Heart right ventricle (tissue), 16 donors: Measurements from ENCODE around the gene SETDB1. TPM values are rescaled to one million over a fixed set of nuclear protein-coding genes. Genes with fewer than 3 reads are reported as not detected.

ENCODE experiments used
- ATAC-seq, 8 donors: fragments of 200-7000 bp; cut with Tn5 transposase; one replicate each; pipeline ENCODE4 v1.9.1; 2020; ENCODE audit warnings: mild to moderate bottlenecking in 8 of 8, moderate library complexity in 8 of 8, moderate number of reproducible peaks in 1 of 8
- DNase-seq, 2 donors: peaks; one replicate each; pipeline ENCODE4 v3.0.0-alpha.2; 2020
- H3K27ac ChIP-seq, 10 donors: fragments of 200-600 bp; sonication (generic) in 2 of 10; one replicate each; pipeline versions ENCODE4 v1.5.0 to v1.8.0; 2020 to 2022; ENCODE audit warnings: mild to moderate bottlenecking in 3 of 10
- H3K27me3 ChIP-seq, 7 donors: fragments of 200-600 bp; one replicate each; pipeline ENCODE4 v1.8.0; 2021 to 2022; ENCODE audit warnings: mild to moderate bottlenecking in 2 of 7
- H3K36me3 ChIP-seq, 9 donors: fragments of 200-600 bp; sonication (generic) in 1 of 9; one replicate each; pipeline versions ENCODE4 v1.5.0 to v1.8.0; 2020 to 2022; ENCODE audit warnings: mild to moderate bottlenecking in 2 of 9
- H3K4me1 ChIP-seq, 9 donors: fragments of 200-600 bp; sonication (generic) in 1 of 9; one replicate each; pipeline versions ENCODE4 v1.5.0 to v1.8.0; 2020 to 2022; ENCODE audit warnings: mild to moderate bottlenecking in 4 of 9
- H3K4me3 ChIP-seq, 10 donors: fragments of 200-600 bp; sonication (generic) in 2 of 10; one replicate each; pipeline versions ENCODE4 v1.5.0 to v1.8.0; 2020 to 2022; ENCODE audit warnings: mild to moderate bottlenecking in 7 of 10, moderate library complexity in 2 of 10
- H3K9me3 ChIP-seq, 11 donors: fragments of 200-600 bp in 10 of 11; sonication (generic) in 2 of 11; one replicate each; pipeline versions ENCODE4 v1.5.0 to v1.8.0; 2013 to 2022; ENCODE audit warnings: mild to moderate bottlenecking in 2 of 11, control low read depth in 1 of 11, moderate library complexity in 1 of 11
- CTCF ChIP-seq, 9 donors: fragments of 200-600 bp; sonication (generic) in 2 of 9; IDR thresholded peaks; one replicate each; pipeline versions ENCODE4 v1.5.0 to v1.8.0; 2021 to 2022; ENCODE audit warnings: antibody characterized with exemption in 9 of 9, mild to moderate bottlenecking in 5 of 9, moderate library complexity in 1 of 9
- WGBS, 2 donors: extraction: QIAGEN DNeasy Blood & Tissue Kit; methylation state at CpG; one replicate each; pipeline ENCODE4 v1.1.7; 2013; ENCODE audit warnings: inconsistent platforms in 1 of 2; 5-methylcytosine and 5-hydroxymethylcytosine counted together
- intact Hi-C, 10 donors: fragments of 100-400 bp; cut with DNase I; formaldehyde crosslinking; loops; one replicate each; pipeline versions ENCODE4 v1.11.1 to v1.14.2; 2022
- polyA plus RNA-seq, 2 donors: library from polyadenylated mRNA; stranded (reverse); fragments of 200-250 nt; gene quantifications; one replicate each; pipeline ENCODE4 v1.2.3, GENCODE V29; 2013
- total RNA-seq, 10 donors: library from RNA; stranded (reverse); fragmentation: NEBNext Ultra II Directional in 3 of 10; extraction: Animal tissue kit (Norgen Biotek cat#: 25700) in 3 of 10; gene quantifications; one replicate each; pipeline versions ENCODE4 v1.2.1 to v1.2.4, GENCODE V29; 2021 to 2023
- donor health status: Arrhythmogenic right ventricular cardiomyopathy.
- donor health status: ischemic (EF 13 %, LVEDD 7.1; RV severe dilation, severe dysfunction).
- donor health status: healthy with polysubstance abuse.
- donor health status: DM: no; HTN: yes; CAD: no.
- donor health status: DM: no; HTN: no; CAD: no.
- donor health status: ischemic (EF 25% LVEDD 6.9; RV normal size, moderate dysfunction).
- donor health status: ischemic (EF 25% LVEDD 5.7; RV mildly dilated, moderate dysfunction).
- donor health status: healthy.
- donor health status: DM: yes; HTN: yes; CAD: no.
- donor health status: Ischemic cardiomyopathy.
- donor health status: ischemic (EF 35%, LVEDD 5.7; RV mildly dilated, moderate dysfunction).
- donor health status: nonischemic (EF 11% LVEDD 7.7; RV severe dilation, severe dysfunction).
- donor health status: DM: yes; HTN: yes; CAD: no.
- donor health status: PGD.
- donor health status: ischemic (EF 29% LVEDD 5.4; RV normal size, mild dysfunction).
- donor health status: nonischemic (EF 23%, LVEDD 6.1; RV moderate dilation, normal function).

SETDB1 gene
- total and polyA plus RNA-seq, 12 donors = 9.1 to 23.8 (median 17.6) TPM

- H3K36me3 ChIP-seq = peaks cover 0 to 56% (median 27%) of the 10 kb centered on the region in 9 donors
- H3K4me3 ChIP-seq = peak overlapping the region in 1 of 10 donors; percentile 12
- no peak for TF ChIP-seq CTCF (IDR thresholded peaks at IDR 0.05)
- DNase-seq (no peak), ATAC-seq (no peak)
- intact Hi-C loops = loop anchor here in 1 of 10 donors (10.0 kb wide), 1 partner anchor 53 kb away; the partner anchor contains the start of gene CDC42SE1
- H3K27ac ChIP-seq = peak overlapping the region in 4 of 10 donors; percentile 62 to 96 (median 80)
- 68 to 79% methylated on average over 3 of the region's 3 CpGs for WGBS, 2 donors
- H3K27me3 ChIP-seq = no peaks in the 10 kb centered on the region
- no peaks in the 10 kb centered on the region for H3K9me3 ChIP-seq
- H3K4me1 ChIP-seq = peaks cover 0 to 76% (median 44%) of the 10 kb centered on the region in 9 donors
Measured at GRCh38 chr1:151002051-151002450, 75.9 kb downstream of the SETDB1 start.

- Histone ChIP-seq H3K27me3 (no peaks in the 10 kb centered on the region), H3K27ac (peak overlapping the region in 7 of 10 donors; percentile 44 to 96 (median 62)), H3K9me3 (no peaks in the 10 kb centered on the region), H3K4me3 (peak overlapping the region in 2 of 10 donors; percentile 59 to 61), H3K4me1 (peaks cover 0 to 82% (median 49%) of the 10 kb centered on the region in 9 donors), H3K36me3 (peaks cover 0 to 51% (median 21%) of the 10 kb centered on the region in 9 donors)
- intact Hi-C loops = loop anchor here in 1 of 10 donors (10.0 kb wide), 1 partner anchor 52 kb away; the partner anchor contains the start of gene CDC42SE1
- no peak for DNase-seq
- no peak for TF ChIP-seq CTCF (IDR thresholded peaks at IDR 0.05)
- no peak for ATAC-seq
- 60 to 63% methylated on average over 2 of the region's 2 CpGs for WGBS, 2 donors
Measured at GRCh38 chr1:151002611-151003010, 76.4 kb downstream of the SETDB1 start.

- Histone ChIP-seq H3K27ac (peak overlapping the region in 9 of 10 donors; percentile 4 to 96 (median 61)), H3K27me3 (no peaks in the 10 kb centered on the region), H3K4me1 (peaks cover 0 to 87% (median 54%) of the 10 kb centered on the region in 9 donors), H3K36me3 (peaks cover 0 to 45% (median 15%) of the 10 kb centered on the region in 9 donors), H3K4me3 (peak overlapping the region in 6 of 10 donors; percentile 28 to 82 (median 68)), H3K9me3 (no peaks in the 10 kb centered on the region)
- ATAC-seq (no peak), DNase-seq (no peak)
- TF ChIP-seq CTCF (IDR thresholded peaks at IDR 0.05) = no peak
- intact Hi-C loops = loop anchor here in 1 of 10 donors (10.0 kb wide), 1 partner anchor 52 kb away; the partner anchor contains the start of gene CDC42SE1
Measured at GRCh38 chr1:151003180-151003579, 77.0 kb downstream of the SETDB1 start.

GRCh38 chr1:151005729-151006319, 79.7 kb downstream of the SETDB1 start:
- H3K4me1 ChIP-seq = peaks cover 0 to 87% (median 70%) of the 10 kb centered on the region in 9 donors
- peak overlapping the region; percentile 79 to 96 (median 92) for H3K27ac ChIP-seq
- peak overlapping the region; percentile 52 to 82 (median 66) for H3K4me3 ChIP-seq
- intact Hi-C loops = loop anchor here in 3 of 10 donors (2.0 to 10.0 kb wide), 3 partner anchors 27 to 56 kb away; partner anchors contain the start of genes CDC42SE1 (in 1 of the 3) and MLLT11 (in 1 of the 3)
- no peak for ATAC-seq
- WGBS, 2 donors = 5 to 9% methylated on average over 4 of the region's 4 CpGs
- H3K9me3 ChIP-seq = no peaks in the 10 kb centered on the region
- no peak for DNase-seq
- no peak for TF ChIP-seq CTCF (IDR thresholded peaks at IDR 0.05)
- H3K27me3 ChIP-seq = no peaks in the 10 kb centered on the region
- peaks cover 0 to 19% (median 5%) of the 10 kb centered on the region in 9 donors for H3K36me3 ChIP-seq
